H9 (cell line): ENCODE results near the gene NOP53. TPM values are rescaled to one million over a fixed set of nuclear protein-coding genes. Genes with fewer than 3 reads are reported as not detected.

ENCODE experiments used
- DNase-seq: peaks from one replicate; pipeline ENCODE4 v3.0.0-alpha.2; 2017
- H2AFZ ChIP-seq: one replicate; pipeline ENCODE4 v1.6.1; 2013; ENCODE audit warnings: mild to moderate bottlenecking, low read length, control low read depth, moderate library complexity
- H2AK5ac ChIP-seq: 2 replicates; pipeline ENCODE4 v1.6.1; 2013; ENCODE audit warnings: low read length, control low read depth, mixed read lengths; ENCODE audit not compliant: insufficient read length
- H2BK120ac ChIP-seq: one replicate; pipeline ENCODE4 v1.6.1; 2013; ENCODE audit warnings: low read depth, mild to moderate bottlenecking, low read length, control low read depth, inconsistent platforms; ENCODE audit not compliant: poor library complexity, severe bottlenecking
- H2BK12ac ChIP-seq: 2 replicates; pipeline ENCODE4 v1.6.1; 2013; ENCODE audit warnings: low read length, control low read depth, mixed read lengths, low read depth; ENCODE audit not compliant: insufficient read length
- H2BK15ac ChIP-seq: 2 replicates; pipeline ENCODE4 v1.6.1; 2013; ENCODE audit warnings: low read depth, low read length, control low read depth
- H2BK20ac ChIP-seq: one replicate; pipeline ENCODE4 v1.6.1; 2013; ENCODE audit warnings: low read depth, mild to moderate bottlenecking, low read length, control low read depth, inconsistent platforms; ENCODE audit not compliant: poor library complexity, severe bottlenecking
- H2BK5ac ChIP-seq: 2 replicates; pipeline ENCODE4 v1.6.1; 2013; ENCODE audit warnings: low read length, control low read depth, mixed read lengths; ENCODE audit not compliant: insufficient read length
- H3K14ac ChIP-seq: 2 replicates; pipeline ENCODE4 v1.6.1; 2013; ENCODE audit warnings: low read length, control low read depth; ENCODE audit not compliant: insufficient read depth
- H3K18ac ChIP-seq: 2 replicates; pipeline ENCODE4 v1.6.1; 2013; ENCODE audit warnings: low read depth, mild to moderate bottlenecking, mixed read lengths, low read length, control low read depth; ENCODE audit not compliant: insufficient read length
- H3K23ac ChIP-seq: 2 replicates; pipeline ENCODE4 v1.6.1; 2013; ENCODE audit warnings: low read length, control low read depth, mixed read lengths, low read depth; ENCODE audit not compliant: insufficient read length
- H3K23me2 ChIP-seq: 2 replicates; pipeline ENCODE4 v1.6.1; 2013; ENCODE audit warnings: low read depth, mild to moderate bottlenecking, mixed read lengths, low read length, control low read depth; ENCODE audit not compliant: insufficient read length, poor library complexity, severe bottlenecking
- H3K27ac ChIP-seq: 2 replicates; pipeline ENCODE4 v1.5.1; 2013; ENCODE audit warnings: low read length, control low read depth, mixed read lengths, low read depth; ENCODE audit not compliant: insufficient read length
- H3K27me3 ChIP-seq: 2 replicates; pipeline ENCODE4 v1.6.1; 2013; ENCODE audit warnings: low read length, control low read depth, inconsistent platforms; ENCODE audit not compliant: insufficient read depth
- H3K4ac ChIP-seq: 2 replicates; pipeline ENCODE4 v1.6.1; 2013; ENCODE audit warnings: low read depth, mild to moderate bottlenecking, control low read depth, inconsistent platforms, low read length, moderate library complexity
- H3K4me1 ChIP-seq: 2 replicates; pipeline ENCODE4 v1.6.1; 2013; ENCODE audit warnings: low read length, control low read depth, inconsistent platforms; ENCODE audit not compliant: insufficient read depth
- H3K4me2 ChIP-seq: 2 replicates; pipeline ENCODE4 v1.6.1; 2013; ENCODE audit warnings: low read length, control low read depth, mixed read lengths; ENCODE audit not compliant: insufficient read length, insufficient read depth
- H3K56ac ChIP-seq: 2 replicates; pipeline ENCODE4 v1.6.1; 2013; ENCODE audit warnings: low read depth, mild to moderate bottlenecking, mixed read lengths, low read length, control low read depth; ENCODE audit not compliant: insufficient read length
- H3K79me1 ChIP-seq: 2 replicates; pipeline ENCODE4 v1.6.1; 2013; ENCODE audit warnings: low read depth, mild to moderate bottlenecking, moderate library complexity, low read length, control low read depth, inconsistent platforms; ENCODE audit not compliant: insufficient read depth, poor library complexity, severe bottlenecking
- H3K79me2 ChIP-seq: 2 replicates; pipeline ENCODE4 v1.6.1; 2013; ENCODE audit warnings: low read length, control low read depth, inconsistent platforms; ENCODE audit not compliant: insufficient read depth
- H3K9ac ChIP-seq: 2 replicates; pipeline ENCODE4 v1.6.1; 2013; ENCODE audit warnings: low read length, control low read depth, mixed read lengths; ENCODE audit not compliant: insufficient read length; ENCODE audit errors: extremely low read depth
- H3K9me3 ChIP-seq: one replicate; pipeline ENCODE4 v1.6.1; 2013; ENCODE audit warnings: low read depth, low read length, inconsistent platforms; ENCODE audit not compliant: control insufficient read depth
- H3T11ph ChIP-seq: one replicate; pipeline ENCODE4 v1.6.1; 2013; ENCODE audit warnings: mild to moderate bottlenecking, low read length, control low read depth, inconsistent platforms
- H4K20me1 ChIP-seq: one replicate; pipeline ENCODE4 v1.6.1; 2013; ENCODE audit not compliant: control insufficient read depth, insufficient read length, insufficient read depth
- H4K5ac ChIP-seq: 2 replicates; pipeline ENCODE4 v1.6.1; 2013; ENCODE audit warnings: low read depth, mild to moderate bottlenecking, mixed read lengths, low read length, control low read depth; ENCODE audit not compliant: insufficient read length
- H4K8ac ChIP-seq: replicated peaks from 2 replicates; pipeline ENCODE4 v1.6.1; 2013; ENCODE audit warnings: low read length, control low read depth, mixed read lengths, low read depth; ENCODE audit not compliant: insufficient read length
- H4K91ac ChIP-seq: 2 replicates; pipeline ENCODE4 v1.6.1; 2013; ENCODE audit warnings: low read depth, mild to moderate bottlenecking, moderate library complexity, mixed read lengths, low read length, control low read depth; ENCODE audit not compliant: insufficient read length
- H3K27ac Mint-ChIP-seq, 3 experiments: 2 replicates in 2 of 3; 3 replicates in 1 of 3; pipeline ENCODE4 v1.8.0; 2020 to 2021; ENCODE audit warnings: mixed read lengths in 3 of 3, mild to moderate bottlenecking in 1 of 3, moderate library complexity in 1 of 3
- H3K27me3 Mint-ChIP-seq: 2 replicates; pipeline ENCODE4 v1.8.0; 2021; ENCODE audit warnings: low read depth, mild to moderate bottlenecking, moderate library complexity, mixed read lengths
- H3K36me3 Mint-ChIP-seq, 3 experiments: 2 replicates in 2 of 3; 3 replicates in 1 of 3; pipeline ENCODE4 v1.8.0; 2020 to 2021; ENCODE audit warnings: low read depth in 3 of 3, mixed read lengths in 3 of 3; ENCODE audit not compliant: insufficient read depth in 1 of 3
- H3K4me1 Mint-ChIP-seq, 2 experiments: 2 replicates each; pipeline ENCODE4 v1.8.0; 2020; ENCODE audit warnings: mixed read lengths in 2 of 2
- H3K4me3 Mint-ChIP-seq, 2 experiments: 2 replicates in 1 of 2; 3 replicates in 1 of 2; pipeline ENCODE4 v1.8.0; 2020 to 2021; ENCODE audit warnings: mild to moderate bottlenecking in 2 of 2, mixed read lengths in 2 of 2, moderate library complexity in 1 of 2
- H3K9me3 Mint-ChIP-seq, 2 experiments: 2 replicates in 1 of 2; 3 replicates in 1 of 2; pipeline ENCODE4 v1.8.0; 2020; ENCODE audit warnings: mild to moderate bottlenecking in 2 of 2, mixed read lengths in 2 of 2, moderate library complexity in 1 of 2
- WGBS: extraction: QIAGEN DNeasy Blood & Tissue Kit; methylation state at CpG from one replicate; pipeline ENCODE4 v1.1.7; 2013; ENCODE audit warnings: missing lambda C conversion rate, low lambda C conversion rate, mixed read lengths; ENCODE audit not compliant: insufficient read length; ENCODE audit errors: extremely low coverage; 5-methylcytosine and 5-hydroxymethylcytosine counted together
- total RNA-seq: library from RNA; stranded (reverse); gene quantifications from 2 replicates; pipeline ENCODE4 v1.2.1, GENCODE V29; 2021
- TF ChIP-seq, protein P1 (sequence below): fragments of 200-600 bp; sonication (generic); conservative IDR thresholded peaks from 3 replicates; pipeline ENCODE4 v1.8.0; 2021; ENCODE audit warnings: antibody characterized with exemption, mild to moderate bottlenecking

Gene NOP53
- total RNA-seq, 1 experiment from 2014 or later: 325 TPM

DNA sequence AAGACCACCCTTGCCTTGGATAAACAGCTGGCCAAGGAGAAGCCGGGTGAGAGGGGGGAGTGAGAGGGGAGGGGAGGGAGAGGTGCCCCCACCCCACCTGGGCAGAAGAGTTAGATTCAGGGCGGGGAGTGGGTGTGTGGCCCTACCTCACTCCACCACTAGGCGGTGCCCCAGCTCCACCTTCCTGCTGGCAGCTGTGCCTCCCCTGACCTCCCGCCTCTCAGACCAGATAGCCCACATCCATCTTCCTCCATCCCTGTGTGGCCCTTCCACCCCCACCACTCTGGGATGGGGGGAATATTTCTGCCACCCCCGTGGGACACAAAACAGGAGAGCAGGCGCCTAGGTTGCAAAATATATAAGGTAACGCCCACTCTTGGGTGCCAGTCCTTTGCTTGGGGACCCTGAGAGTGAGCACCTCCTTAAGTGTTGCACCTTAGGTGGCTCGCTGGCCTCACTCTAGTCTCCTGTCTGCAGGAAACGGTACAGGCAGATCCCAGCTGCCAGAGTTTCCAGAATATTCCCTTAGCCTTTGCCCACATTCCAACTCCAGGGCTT is 45.9 kb upstream of the NOP53 start:
- H3K4me1 Mint-ChIP-seq: peaks cover 2 to 13% of the 10 kb centered on the region in 2 experiments; a peak in 3 of 4 replicates
- H2AFZ ChIP-seq: no peak overlapping the region
- no peak overlapping the region for H2BK5ac ChIP-seq
- H3K79me1 ChIP-seq: no peaks in the 10 kb centered on the region
- no peak overlapping the region for H3K4ac ChIP-seq
- H4K20me1 ChIP-seq: no peaks in the 10 kb centered on the region
- H3K9me3 Mint-ChIP-seq: no peaks in the 10 kb centered on the region; a peak in 1 of 5 replicates
- no peak overlapping the region for H3K4me2 ChIP-seq
- H3K27ac Mint-ChIP-seq: no peak overlapping the region; a peak in 1 of 7 replicates
- no peak overlapping the region for H3K18ac ChIP-seq
- no peak overlapping the region for H2BK20ac ChIP-seq
- TF ChIP-seq, protein P1, sequence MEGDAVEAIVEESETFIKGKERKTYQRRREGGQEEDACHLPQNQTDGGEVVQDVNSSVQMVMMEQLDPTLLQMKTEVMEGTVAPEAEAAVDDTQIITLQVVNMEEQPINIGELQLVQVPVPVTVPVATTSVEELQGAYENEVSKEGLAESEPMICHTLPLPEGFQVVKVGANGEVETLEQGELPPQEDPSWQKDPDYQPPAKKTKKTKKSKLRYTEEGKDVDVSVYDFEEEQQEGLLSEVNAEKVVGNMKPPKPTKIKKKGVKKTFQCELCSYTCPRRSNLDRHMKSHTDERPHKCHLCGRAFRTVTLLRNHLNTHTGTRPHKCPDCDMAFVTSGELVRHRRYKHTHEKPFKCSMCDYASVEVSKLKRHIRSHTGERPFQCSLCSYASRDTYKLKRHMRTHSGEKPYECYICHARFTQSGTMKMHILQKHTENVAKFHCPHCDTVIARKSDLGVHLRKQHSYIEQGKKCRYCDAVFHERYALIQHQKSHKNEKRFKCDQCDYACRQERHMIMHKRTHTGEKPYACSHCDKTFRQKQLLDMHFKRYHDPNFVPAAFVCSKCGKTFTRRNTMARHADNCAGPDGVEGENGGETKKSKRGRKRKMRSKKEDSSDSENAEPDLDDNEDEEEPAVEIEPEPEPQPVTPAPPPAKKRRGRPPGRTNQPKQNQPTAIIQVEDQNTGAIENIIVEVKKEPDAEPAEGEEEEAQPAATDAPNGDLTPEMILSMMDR: peak; percentile 93
- H2BK15ac ChIP-seq: no peak overlapping the region
- no peak overlapping the region for H2BK12ac ChIP-seq
- WGBS: no CpG with 5 or more reads among the region's 9 CpGs
- H3K4me3 Mint-ChIP-seq: no peak overlapping the region
- no peaks in the 10 kb centered on the region for H3K9me3 ChIP-seq
- DNase-seq: peak; percentile 82
- no peak overlapping the region for H3T11ph ChIP-seq
- no peaks in the 10 kb centered on the region for H3K27me3 ChIP-seq
- H4K5ac ChIP-seq: no peak overlapping the region
- H2AK5ac ChIP-seq: no peak overlapping the region
- H4K8ac ChIP-seq: no peak overlapping the region
- no peak overlapping the region for H3K14ac ChIP-seq
- H2BK120ac ChIP-seq: no peak overlapping the region
- H3K4me1 ChIP-seq: no peaks in the 10 kb centered on the region
- no peaks in the 10 kb centered on the region for H3K27me3 Mint-ChIP-seq
- no peak overlapping the region for H3K9ac ChIP-seq
- H3K79me2 ChIP-seq: no peaks in the 10 kb centered on the region
- H3K23me2 ChIP-seq: no peaks in the 10 kb centered on the region
- H3K23ac ChIP-seq: no peak overlapping the region
- H3K56ac ChIP-seq: no peak overlapping the region
- no peak overlapping the region for H3K27ac ChIP-seq
- peaks cover 11 to 48% (median 39%) of the 10 kb centered on the region in 3 experiments; a peak in 6 of 7 replicates for H3K36me3 Mint-ChIP-seq
- H4K91ac ChIP-seq: no peak overlapping the region
